Activated B cell treated with CpG ODN at 0.5 μM for 24 hours (primary cell): ENCODE results near the gene SEPTIN7. TPM values are rescaled to one million over a fixed set of nuclear protein-coding genes. Genes with fewer than 3 reads are reported as not detected.

Experiments used
- ATAC-seq: fragments of 200-7000 bp; cut with Tn5 transposase; one replicate; pipeline ENCODE4 v1.10.0; 2021; ENCODE audit warnings: low read depth, mild to moderate bottlenecking, moderate library complexity
- CTCF ChIA-PET: fragments of 350-600 bp; sonication (Branson Sonifier 250); formaldehyde crosslinking; loops from one replicate; lab custom pipeline; 2021; ENCODE audit warnings: antibody characterized with exemption; lab: Charles Lee
- POLR2A ChIA-PET: fragments of 350-600 bp; sonication (Branson Sonifier 250); formaldehyde crosslinking; loops from one replicate; lab custom pipeline; 2021; ENCODE audit warnings: antibody characterized with exemption; lab: Charles Lee
- DNase-seq: peaks from one replicate; pipeline ENCODE4 v3.0.0; 2022
- H3K27ac Mint-ChIP-seq: one replicate; pipeline ENCODE4 v1.8.0; 2020; ENCODE audit warnings: mixed read lengths
- H3K27me3 Mint-ChIP-seq: one replicate; pipeline ENCODE4 v1.8.0; 2021; ENCODE audit warnings: mixed read lengths
- H3K36me3 Mint-ChIP-seq: one replicate; pipeline ENCODE4 v1.8.0; 2021; ENCODE audit warnings: low read depth, mixed read lengths
- H3K4me1 Mint-ChIP-seq: one replicate; pipeline ENCODE4 v1.8.0; 2021; ENCODE audit warnings: mixed read lengths
- H3K4me3 Mint-ChIP-seq: one replicate; pipeline ENCODE4 v1.8.0; 2020; ENCODE audit warnings: mild to moderate bottlenecking, mixed read lengths
- H3K9me3 Mint-ChIP-seq: one replicate; pipeline ENCODE4 v1.8.0; 2020; ENCODE audit warnings: mixed read lengths
- intact Hi-C: fragments of 100-400 bp; cut with micrococcal nuclease; formaldehyde crosslinking; loops from one replicate; pipeline ENCODE4 v1.15.1; 2024
- total RNA-seq: library from RNA; stranded (reverse); gene quantifications from 2 replicates; pipeline ENCODE4 v1.2.3, GENCODE V29; 2022
- TF ChIP-seq, protein P1 (sequence below): fragments of 200-600 bp; IDR thresholded peaks from one replicate; pipeline ENCODE4 v1.8.0; 2022; ENCODE audit warnings: antibody characterized with exemption, mild to moderate bottlenecking

Gene SEPTIN7
- total RNA-seq, 1 donor from 2014 or later: 239 TPM

DNA sequence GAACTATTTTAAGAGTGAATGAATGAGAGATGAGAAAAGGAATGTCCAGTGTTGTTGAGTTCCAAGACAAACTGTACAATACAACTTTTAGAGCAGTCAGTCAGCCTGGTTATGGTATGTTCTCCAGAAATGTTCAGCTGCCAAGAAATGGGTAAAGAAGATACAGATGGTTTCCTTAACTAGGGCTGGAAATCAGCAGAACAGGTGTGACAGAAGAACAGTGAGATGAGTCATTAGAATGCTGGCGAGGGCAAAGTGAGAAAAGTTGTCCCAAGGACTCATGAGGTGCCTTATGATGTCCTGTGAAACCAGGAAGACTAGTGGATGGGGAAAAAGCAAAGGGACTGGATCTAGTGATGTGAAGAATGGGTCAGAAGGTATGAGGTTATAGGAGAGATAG lies 20.8 kb upstream of the SEPTIN7 start:
- Mint-ChIP-seq H3K4me3 (no peak overlapping the region), H3K27me3 (no peaks in the 10 kb centered on the region), H3K36me3 (no peaks in the 10 kb centered on the region), H3K4me1 (no peaks in the 10 kb centered on the region), H3K27ac (no peak overlapping the region), H3K9me3 (no peaks in the 10 kb centered on the region)
- CTCF ChIA-PET: no interaction called here
- POLR2A ChIA-PET: no interaction called here
- ATAC-seq: no peak
- intact Hi-C loops: no loop called here
- TF ChIP-seq, protein P1, sequence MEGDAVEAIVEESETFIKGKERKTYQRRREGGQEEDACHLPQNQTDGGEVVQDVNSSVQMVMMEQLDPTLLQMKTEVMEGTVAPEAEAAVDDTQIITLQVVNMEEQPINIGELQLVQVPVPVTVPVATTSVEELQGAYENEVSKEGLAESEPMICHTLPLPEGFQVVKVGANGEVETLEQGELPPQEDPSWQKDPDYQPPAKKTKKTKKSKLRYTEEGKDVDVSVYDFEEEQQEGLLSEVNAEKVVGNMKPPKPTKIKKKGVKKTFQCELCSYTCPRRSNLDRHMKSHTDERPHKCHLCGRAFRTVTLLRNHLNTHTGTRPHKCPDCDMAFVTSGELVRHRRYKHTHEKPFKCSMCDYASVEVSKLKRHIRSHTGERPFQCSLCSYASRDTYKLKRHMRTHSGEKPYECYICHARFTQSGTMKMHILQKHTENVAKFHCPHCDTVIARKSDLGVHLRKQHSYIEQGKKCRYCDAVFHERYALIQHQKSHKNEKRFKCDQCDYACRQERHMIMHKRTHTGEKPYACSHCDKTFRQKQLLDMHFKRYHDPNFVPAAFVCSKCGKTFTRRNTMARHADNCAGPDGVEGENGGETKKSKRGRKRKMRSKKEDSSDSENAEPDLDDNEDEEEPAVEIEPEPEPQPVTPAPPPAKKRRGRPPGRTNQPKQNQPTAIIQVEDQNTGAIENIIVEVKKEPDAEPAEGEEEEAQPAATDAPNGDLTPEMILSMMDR: no peak
- DNase-seq: no peak

DNA sequence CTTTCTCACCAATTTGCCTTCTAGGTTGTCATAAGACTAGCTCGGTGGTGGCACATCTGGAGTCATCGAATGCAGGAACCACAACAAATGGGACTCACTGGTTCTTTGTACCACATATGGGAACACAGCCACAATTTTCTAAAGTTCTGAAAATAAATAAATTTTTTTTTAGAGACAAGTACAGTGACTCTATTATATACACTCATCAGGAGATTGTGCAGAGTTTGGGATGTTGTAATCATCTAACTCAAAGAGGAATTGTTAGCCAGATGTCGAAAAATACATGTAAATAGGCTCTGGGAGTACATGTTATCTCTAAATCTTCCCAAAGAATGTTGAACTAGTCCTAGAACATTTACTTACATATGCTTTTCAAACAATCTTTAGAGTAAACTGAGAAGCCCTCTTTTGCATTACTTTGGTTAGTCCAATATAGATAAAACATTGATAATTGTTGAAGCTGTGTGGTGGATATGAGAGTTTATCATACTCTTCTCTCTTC lies 19.6 kb upstream of the SEPTIN7 start:
- ChIA-PET CTCF (no interaction called here), POLR2A (interaction anchor here (0.9 kb wide), 1 partner anchor 19 kb away, joined by 4 read pairs; the partner anchor contains the start of gene SEPTIN7)
- H3K9me3 Mint-ChIP-seq: no peaks in the 10 kb centered on the region
- H3K27ac Mint-ChIP-seq: no peak overlapping the region
- no peaks in the 10 kb centered on the region for H3K27me3 Mint-ChIP-seq
- intact Hi-C loops: no loop called here
- no peak overlapping the region for H3K4me3 Mint-ChIP-seq
- DNase-seq (no peak), ATAC-seq (no peak)
- H3K36me3 Mint-ChIP-seq: no peaks in the 10 kb centered on the region
- TF ChIP-seq, protein P1: no peak
- no peaks in the 10 kb centered on the region for H3K4me1 Mint-ChIP-seq

DNA sequence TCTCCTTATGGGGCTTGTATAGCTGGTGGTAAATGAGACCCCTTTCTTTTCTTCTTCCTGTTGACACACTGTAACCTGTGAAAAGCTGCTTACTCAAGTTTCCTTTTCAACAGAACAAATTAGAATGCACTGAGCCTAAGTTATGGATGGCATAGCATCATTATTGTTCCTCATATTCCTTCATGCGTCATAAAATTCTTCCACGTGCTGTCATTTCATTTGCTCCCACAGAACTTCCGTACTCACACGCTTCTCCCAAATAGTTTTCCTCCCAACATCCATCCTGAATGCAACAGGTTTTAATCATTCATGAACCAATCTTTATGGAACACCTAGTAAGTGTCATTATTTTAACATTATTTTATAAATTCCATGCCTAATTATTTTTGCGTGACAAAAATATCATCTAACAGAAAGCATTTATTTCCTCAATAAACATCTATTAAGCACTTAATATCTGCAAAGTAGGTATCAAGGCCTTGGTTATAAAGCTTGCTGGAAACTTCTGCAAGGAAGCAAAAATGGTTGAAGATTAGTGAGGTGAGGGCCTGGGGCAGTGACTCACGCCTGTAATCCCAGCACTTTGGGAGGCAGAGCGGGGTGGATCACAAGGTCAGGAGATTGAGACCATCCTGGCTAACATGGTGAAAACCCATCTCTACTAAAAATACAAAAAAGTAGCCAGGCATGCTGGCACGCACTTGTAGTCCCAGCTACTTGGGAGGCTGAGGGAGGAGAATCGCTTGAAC lies 18.9 kb upstream of the SEPTIN7 start:
- H3K4me3 Mint-ChIP-seq: no peak overlapping the region
- ChIA-PET CTCF (no interaction called here), POLR2A (interaction anchor here (0.7 to 0.9 kb wide), 2 partner anchors 18 to 34 kb away, joined by 4 to 7 read pairs; partner anchors contain the start of gene SEPTIN7)
- intact Hi-C loops: no loop called here
- no peaks in the 10 kb centered on the region for H3K9me3 Mint-ChIP-seq
- no peaks in the 10 kb centered on the region for H3K4me1 Mint-ChIP-seq
- H3K36me3 Mint-ChIP-seq: no peaks in the 10 kb centered on the region
- H3K27me3 Mint-ChIP-seq: no peaks in the 10 kb centered on the region
- no peak for ATAC-seq
- DNase-seq: no peak
- H3K27ac Mint-ChIP-seq: no peak overlapping the region
- TF ChIP-seq, protein P1: no peak

DNA sequence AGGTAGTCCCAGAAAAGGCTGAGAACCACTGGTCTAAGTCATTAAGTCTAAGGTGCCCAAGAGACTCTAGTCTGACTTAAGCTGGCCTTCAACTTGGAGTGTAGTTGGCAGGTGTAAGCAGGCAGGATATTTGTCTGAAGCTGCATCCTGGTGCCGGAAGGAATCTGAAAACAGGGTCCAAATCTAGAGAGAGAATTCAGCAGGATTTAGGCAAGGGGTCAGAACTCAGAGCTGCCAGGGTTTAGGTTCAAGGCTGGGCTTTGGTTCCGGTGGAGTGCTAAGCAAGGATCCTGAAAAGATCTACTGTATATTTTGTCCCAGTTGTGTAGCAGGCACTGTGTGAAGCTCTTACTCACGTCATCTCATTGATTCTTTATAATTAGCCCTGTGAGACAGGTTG lies 16.5 kb upstream of the SEPTIN7 start:
- ChIA-PET POLR2A (interaction anchor here (1.1 kb wide), 1 partner anchor 21 kb away, joined by 3 read pairs; no protein-coding TSS in a partner anchor), CTCF (interaction anchor here (1.4 kb wide), 1 partner anchor 75 kb away, joined by 4 read pairs; no protein-coding TSS in a partner anchor)
- DNase-seq (no peak), ATAC-seq (no peak)
- H3K27me3 Mint-ChIP-seq: no peaks in the 10 kb centered on the region
- no peaks in the 10 kb centered on the region for H3K4me1 Mint-ChIP-seq
- no peaks in the 10 kb centered on the region for H3K36me3 Mint-ChIP-seq
- H3K4me3 Mint-ChIP-seq: no peak overlapping the region
- intact Hi-C loops: no loop called here
- TF ChIP-seq, protein P1: no peak
- peaks cover 3% of the 10 kb centered on the region for H3K9me3 Mint-ChIP-seq
- no peak overlapping the region for H3K27ac Mint-ChIP-seq

DNA sequence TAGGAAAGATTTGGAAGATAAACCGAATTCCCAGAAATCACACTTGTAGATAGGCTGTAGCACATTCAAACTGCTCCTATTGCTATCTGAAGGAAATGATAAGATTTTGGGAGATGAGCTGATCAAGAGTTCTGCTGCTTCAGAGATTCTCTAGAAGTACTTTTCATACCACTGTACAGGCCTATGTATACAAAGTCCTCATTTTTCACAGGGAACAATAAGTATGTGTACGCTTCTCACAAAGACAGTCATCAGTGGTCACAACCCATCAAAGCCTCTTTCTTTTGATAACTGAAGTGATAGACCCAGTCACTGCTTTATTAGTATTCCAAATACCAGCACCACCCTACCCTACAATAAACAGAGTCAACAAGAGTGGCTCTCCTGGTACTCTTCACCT lies 15.6 kb upstream of the SEPTIN7 start:
- no peak for ATAC-seq

More for the DNA sequence above, 15.6 kb upstream of the SEPTIN7 start:
- H3K4me1 Mint-ChIP-seq: no peaks in the 10 kb centered on the region
- no peak overlapping the region for H3K4me3 Mint-ChIP-seq
- no peaks in the 10 kb centered on the region for H3K36me3 Mint-ChIP-seq
- CTCF ChIA-PET: interaction anchor here (1.4 kb wide), 1 partner anchor 76 kb away, joined by 4 read pairs; no protein-coding TSS in a partner anchor
- H3K27ac Mint-ChIP-seq: no peak overlapping the region
- POLR2A ChIA-PET: interaction anchor here (1.1 kb wide), 1 partner anchor 20 kb away, joined by 3 read pairs; no protein-coding TSS in a partner anchor
- no peaks in the 10 kb centered on the region for H3K27me3 Mint-ChIP-seq
- peaks cover 3% of the 10 kb centered on the region for H3K9me3 Mint-ChIP-seq
- TF ChIP-seq, protein P1: no peak
- no peak for DNase-seq
- intact Hi-C loops: no loop called here
